Endothelial cell (in vitro differentiated cells): ENCODE data around the gene ACSL3. TPM values are rescaled to one million over a fixed set of nuclear protein-coding genes. Genes with fewer than 3 reads are reported as not detected.

Experiments used
- DNase-seq: peaks from one replicate; pipeline ENCODE4 v3.0.0; 2021; ENCODE audit warnings: low spot score
- H3K27ac Mint-ChIP-seq: one replicate; pipeline ENCODE4 v1.8.0; 2021; ENCODE audit warnings: mixed read lengths, inconsistent platforms; ENCODE audit not compliant: unreplicated experiment
- H3K27me3 Mint-ChIP-seq: one replicate; pipeline ENCODE4 v1.8.0; 2021; ENCODE audit warnings: mild to moderate bottlenecking, moderate library complexity, mixed read lengths, inconsistent platforms; ENCODE audit not compliant: unreplicated experiment
- H3K36me3 Mint-ChIP-seq: one replicate; pipeline ENCODE4 v1.8.0; 2021; ENCODE audit warnings: mild to moderate bottlenecking, low read depth, mixed read lengths, inconsistent platforms; ENCODE audit not compliant: unreplicated experiment
- H3K4me1 Mint-ChIP-seq: one replicate; pipeline ENCODE4 v1.8.0; 2021; ENCODE audit warnings: mild to moderate bottlenecking, mixed read lengths, inconsistent platforms; ENCODE audit not compliant: unreplicated experiment
- H3K4me3 Mint-ChIP-seq: one replicate; pipeline ENCODE4 v1.8.0; 2021; ENCODE audit warnings: mild to moderate bottlenecking, mixed read lengths, inconsistent platforms; ENCODE audit not compliant: unreplicated experiment
- H3K9me3 Mint-ChIP-seq: one replicate; pipeline ENCODE4 v1.8.0; 2021; ENCODE audit warnings: mixed read lengths, inconsistent platforms; ENCODE audit not compliant: unreplicated experiment
- total RNA-seq: library from RNA; stranded (reverse); fragmentation: NEBNext Ultra II Directional; extraction: Animal tissue kit (Norgen Biotek cat#: 25700); gene quantifications from one replicate; pipeline ENCODE4 v1.2.1, GENCODE V29; 2021; ENCODE audit not compliant: unreplicated experiment
- TF ChIP-seq, protein P1 (sequence below): fragments of 200-600 bp; sonication (generic); IDR thresholded peaks from one replicate; pipeline ENCODE4 v1.5.0; 2021; ENCODE audit warnings: antibody characterized with exemption; ENCODE audit not compliant: unreplicated experiment

Gene ACSL3
- total RNA-seq, 1 donor from 2014 or later: 163 TPM

DNA sequence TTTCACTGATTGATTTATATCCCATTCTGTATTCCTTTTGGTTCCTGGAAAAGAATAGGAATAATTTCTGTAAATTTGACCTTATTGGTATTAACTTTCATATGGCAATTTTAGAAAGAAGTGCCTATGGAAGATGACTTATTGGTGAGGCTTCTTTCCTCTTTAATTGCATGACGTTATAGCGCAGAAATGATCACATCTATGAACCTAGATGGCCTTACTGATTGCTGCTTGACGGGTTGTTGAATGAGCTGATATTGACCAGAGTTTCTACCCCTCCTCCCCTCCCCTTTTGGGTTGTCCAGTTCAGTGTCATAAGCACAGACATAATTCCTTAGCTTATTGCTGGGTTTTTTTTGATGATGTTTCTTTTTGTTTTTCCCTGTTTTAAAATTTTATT is 14.6 kb downstream of the ACSL3 start:
- H3K27me3 Mint-ChIP-seq: no peaks in the 10 kb centered on the region
- no peak overlapping the region for H3K27ac Mint-ChIP-seq
- peaks cover 28% of the 10 kb centered on the region for H3K4me1 Mint-ChIP-seq
- TF ChIP-seq, protein P1, sequence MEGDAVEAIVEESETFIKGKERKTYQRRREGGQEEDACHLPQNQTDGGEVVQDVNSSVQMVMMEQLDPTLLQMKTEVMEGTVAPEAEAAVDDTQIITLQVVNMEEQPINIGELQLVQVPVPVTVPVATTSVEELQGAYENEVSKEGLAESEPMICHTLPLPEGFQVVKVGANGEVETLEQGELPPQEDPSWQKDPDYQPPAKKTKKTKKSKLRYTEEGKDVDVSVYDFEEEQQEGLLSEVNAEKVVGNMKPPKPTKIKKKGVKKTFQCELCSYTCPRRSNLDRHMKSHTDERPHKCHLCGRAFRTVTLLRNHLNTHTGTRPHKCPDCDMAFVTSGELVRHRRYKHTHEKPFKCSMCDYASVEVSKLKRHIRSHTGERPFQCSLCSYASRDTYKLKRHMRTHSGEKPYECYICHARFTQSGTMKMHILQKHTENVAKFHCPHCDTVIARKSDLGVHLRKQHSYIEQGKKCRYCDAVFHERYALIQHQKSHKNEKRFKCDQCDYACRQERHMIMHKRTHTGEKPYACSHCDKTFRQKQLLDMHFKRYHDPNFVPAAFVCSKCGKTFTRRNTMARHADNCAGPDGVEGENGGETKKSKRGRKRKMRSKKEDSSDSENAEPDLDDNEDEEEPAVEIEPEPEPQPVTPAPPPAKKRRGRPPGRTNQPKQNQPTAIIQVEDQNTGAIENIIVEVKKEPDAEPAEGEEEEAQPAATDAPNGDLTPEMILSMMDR: no peak
- no peak overlapping the region for H3K4me3 Mint-ChIP-seq
- H3K9me3 Mint-ChIP-seq: no peaks in the 10 kb centered on the region
- no peaks in the 10 kb centered on the region for H3K36me3 Mint-ChIP-seq
- no peak for DNase-seq

DNA sequence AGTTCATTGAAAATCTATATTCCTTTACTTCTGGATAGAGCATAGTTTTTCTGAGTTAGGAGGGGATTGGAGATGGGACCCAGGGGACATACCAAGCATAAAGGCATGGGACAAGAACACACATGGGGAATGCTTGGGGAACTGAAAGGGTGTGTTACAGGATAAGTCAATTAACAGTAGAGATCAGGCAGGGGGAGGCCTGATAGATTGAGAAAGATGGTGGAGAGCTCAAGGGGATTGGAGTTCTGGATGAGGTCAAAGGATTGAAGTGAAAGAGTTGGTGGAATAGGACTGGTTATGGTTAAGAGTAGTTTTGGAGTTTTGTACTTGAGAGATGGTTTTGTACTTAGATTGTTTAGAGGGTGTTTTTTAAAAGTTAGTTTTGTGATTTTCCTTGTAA is 16.1 kb downstream of the ACSL3 start:
- Mint-ChIP-seq H3K4me3 (no peak overlapping the region), H3K27ac (peak overlapping the region; percentile 50), H3K27me3 (no peaks in the 10 kb centered on the region), H3K9me3 (no peaks in the 10 kb centered on the region), H3K36me3 (no peaks in the 10 kb centered on the region), H3K4me1 (peaks cover 28% of the 10 kb centered on the region)
- no peak for DNase-seq
- TF ChIP-seq, protein P1: no peak

DNA sequence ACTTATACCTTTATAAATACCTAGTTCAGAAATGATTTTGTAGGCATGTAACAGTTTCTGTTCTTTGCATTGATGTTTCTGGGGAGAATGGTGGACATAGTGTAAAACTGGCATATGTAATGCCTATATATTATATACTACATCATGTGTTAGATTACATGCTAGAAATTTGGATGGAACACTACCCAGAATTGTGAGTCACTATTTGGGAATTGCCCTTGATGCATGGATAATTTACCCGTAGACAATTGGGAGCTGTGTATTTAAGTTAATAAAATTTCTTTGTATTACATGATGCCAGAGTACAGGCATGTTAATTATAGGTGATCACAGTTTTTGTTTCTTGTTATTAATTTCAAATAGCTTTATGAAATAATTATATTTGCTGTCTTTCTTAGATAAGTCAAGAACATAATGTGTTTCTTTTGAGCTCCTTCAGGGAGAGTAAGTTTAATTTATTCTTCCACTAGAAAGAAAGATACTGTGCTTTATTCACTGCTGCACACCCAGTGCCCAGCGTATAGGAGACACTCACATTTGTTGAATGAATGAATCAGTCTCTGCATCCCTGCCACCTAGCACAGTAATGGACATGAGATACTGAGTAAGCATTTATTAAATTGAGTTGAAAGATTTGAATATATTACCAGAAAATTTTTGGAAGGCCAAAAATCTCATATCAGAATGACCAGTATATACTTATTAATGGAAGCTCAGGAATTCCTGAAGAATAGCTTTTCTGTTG is 16.9 kb downstream of the ACSL3 start:
- Mint-ChIP-seq H3K9me3 (no peaks in the 10 kb centered on the region), H3K36me3 (no peaks in the 10 kb centered on the region), H3K4me3 (no peak overlapping the region), H3K27ac (peak overlapping the region; percentile 95), H3K4me1 (peaks cover 28% of the 10 kb centered on the region), H3K27me3 (no peaks in the 10 kb centered on the region)
- TF ChIP-seq, protein P1: no peak
- no peak for DNase-seq

DNA sequence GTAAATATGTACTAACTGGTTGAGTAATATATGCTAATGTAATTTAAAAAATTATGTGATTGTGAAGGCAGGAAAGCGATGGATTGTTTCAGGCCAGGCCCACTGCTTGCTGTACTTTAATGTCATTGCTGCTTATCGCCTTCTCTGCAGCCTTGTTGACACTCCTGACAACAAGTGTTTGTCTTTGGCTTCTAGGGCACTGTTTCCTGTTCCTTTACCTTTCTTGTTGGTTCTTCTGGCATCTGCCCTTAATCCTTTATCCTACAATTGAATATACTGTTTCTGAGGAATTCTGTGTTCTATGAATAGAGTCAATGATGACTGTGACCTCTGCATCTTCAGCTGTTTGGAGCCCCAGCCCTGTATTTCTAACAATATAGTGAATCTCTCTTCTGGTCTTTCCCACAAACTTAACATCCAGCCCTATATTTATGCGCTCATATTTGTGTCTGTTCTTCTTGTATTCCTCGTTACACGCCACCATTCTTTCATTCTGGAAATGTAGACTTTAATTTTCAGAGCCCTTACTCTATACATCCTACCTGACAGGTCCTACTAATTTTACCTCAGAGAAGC is 17.6 kb downstream of the ACSL3 start:
- peak overlapping the region; percentile 95 for H3K27ac Mint-ChIP-seq
- no peaks in the 10 kb centered on the region for H3K9me3 Mint-ChIP-seq
- no peak for DNase-seq
- no peaks in the 10 kb centered on the region for H3K27me3 Mint-ChIP-seq
- no peaks in the 10 kb centered on the region for H3K36me3 Mint-ChIP-seq
- TF ChIP-seq, protein P1: no peak
- peaks cover 28% of the 10 kb centered on the region for H3K4me1 Mint-ChIP-seq
- H3K4me3 Mint-ChIP-seq: peak overlapping the region; percentile 2
